Stimulated activated CD4-positive, alpha-beta T cell treated with anti-CD3 and anti-CD28 coated beads, TNF-alpha, amount 100 ng/mL, for 48 hours (primary cell): ENCODE measurements around the gene GDPGP1.
"Not testable (repeated sequence)": the region's sequence is repeated elsewhere in the genome, so short reads cannot be mapped to it uniquely, and the experiment has no call there.

ENCODE experiments used
- DNase-seq, 3 donors: peaks; one replicate each; pipeline ENCODE4 v3.0.0-alpha.2; 2020; ENCODE audit warnings: low read depth in 3 of 3

GDPGP1 gene

DNA sequence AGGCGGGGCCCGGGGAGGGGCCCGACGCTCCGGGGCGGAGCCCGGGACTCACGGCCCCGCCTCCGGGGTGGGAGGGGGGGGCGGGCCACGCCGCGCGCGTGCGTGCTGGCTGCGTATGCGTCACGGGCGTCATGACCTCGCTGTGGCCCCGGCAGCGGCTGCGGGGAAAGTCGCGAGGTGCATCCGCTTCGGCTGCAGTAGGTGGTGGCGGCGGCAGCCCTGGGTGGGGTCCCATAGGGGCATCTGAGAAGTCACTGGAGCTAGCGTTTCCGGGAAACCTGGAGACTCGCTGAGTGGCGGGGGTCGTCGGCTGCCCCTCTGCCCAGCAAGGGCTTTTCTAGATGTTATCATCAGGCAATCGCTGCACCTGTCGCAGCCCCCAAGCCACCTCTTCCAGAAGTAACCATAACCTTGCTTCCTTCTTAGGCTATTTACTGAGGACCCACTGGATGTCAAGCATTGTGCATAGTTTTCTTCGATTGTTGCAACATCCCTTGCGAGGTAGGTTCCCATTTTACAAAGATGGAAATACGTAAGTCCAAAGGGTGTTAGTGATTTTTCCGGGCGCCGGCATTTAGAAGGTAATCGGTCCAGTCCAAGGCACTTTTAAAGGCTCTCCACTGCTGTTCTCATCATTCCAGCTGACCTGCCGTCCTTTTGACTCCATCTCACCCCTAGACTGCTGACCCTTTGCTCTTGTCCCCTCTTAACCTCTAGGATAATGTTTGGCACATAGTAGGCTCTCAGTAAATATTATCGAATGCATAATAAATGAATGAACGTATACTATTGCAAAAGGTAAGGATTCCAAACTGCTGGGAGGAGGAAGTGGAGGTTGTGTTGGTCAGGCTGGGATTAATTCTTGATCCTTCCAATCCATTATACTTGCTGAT, at the start of gene GDPGP1:
GDPGP1 (plus strand) TSS at position 114 of the 893 bp plus-strand sequence. CDS start 6,700 bp downstream, outside the sequence.
- no peak for DNase-seq

- no peak for DNase-seq
Observed at GRCh38 chr15:90184786-90185704, 49.0 kb upstream of the GDPGP1 start.

- DNase-seq, result no peak
Observed at GRCh38 chr15:90187257-90187868, 46.6 kb upstream of the GDPGP1 start.

DNA sequence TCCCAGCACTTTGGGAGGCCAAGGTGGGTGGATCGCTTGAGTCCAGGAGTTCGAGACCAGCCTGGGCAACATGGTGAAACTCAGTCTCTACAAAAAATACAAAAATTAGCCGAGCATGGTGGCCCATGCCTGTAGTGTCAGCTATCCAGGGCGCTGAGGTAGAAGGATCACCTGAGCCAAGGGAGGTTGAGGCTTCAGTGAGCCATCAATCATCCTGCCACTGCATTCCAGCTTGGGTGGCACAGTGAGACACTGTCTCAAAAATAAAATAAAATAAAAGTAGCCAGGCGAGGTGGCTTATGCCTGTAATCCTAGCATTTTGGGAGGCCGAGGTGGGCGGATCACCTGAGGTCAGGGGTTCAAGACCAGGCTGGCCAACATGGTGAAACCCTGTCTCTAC, 45.9 kb upstream of the GDPGP1 start:
- DNase-seq, result not testable (repeated sequence)

DNA sequence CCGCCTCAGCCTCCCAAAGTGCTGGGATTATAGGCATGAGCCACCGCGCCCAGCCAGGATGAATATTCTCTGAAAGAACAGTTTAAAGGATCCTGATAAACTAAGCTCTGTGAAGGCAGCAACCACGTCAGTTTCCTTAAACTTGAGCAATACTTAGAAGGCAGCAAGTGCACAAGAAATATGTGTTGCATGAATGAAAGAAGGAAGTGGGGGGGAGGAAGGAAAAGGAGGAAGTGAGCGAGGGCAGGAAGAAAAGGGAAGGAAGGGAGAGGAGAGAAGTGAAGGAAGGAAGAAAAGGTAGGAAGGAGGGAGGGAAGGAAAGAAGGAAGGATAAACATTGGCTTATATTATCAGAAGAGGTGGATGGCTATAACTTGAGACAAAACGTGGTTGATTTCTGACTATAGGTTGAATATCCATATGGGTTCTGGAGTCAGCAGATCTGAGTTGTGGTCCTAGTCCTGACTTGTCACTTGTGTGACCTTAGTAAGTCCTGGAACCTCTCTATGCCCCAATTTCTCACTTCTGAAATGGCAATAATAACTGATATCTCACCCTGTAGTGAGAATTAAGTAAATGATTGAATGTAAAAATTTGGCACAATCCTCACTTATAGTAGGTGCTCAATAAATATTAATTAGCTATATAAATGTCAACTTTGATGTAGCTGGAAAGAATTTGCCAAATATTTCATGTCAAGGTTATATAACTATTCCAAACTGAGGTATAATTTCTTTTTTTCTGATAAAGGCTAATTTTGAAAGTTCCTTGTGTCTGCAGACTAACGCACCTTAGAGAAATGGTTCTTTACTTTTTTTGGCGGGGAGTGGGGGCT, 44.9 kb upstream of the GDPGP1 start:
- DNase-seq, result no peak

DNA sequence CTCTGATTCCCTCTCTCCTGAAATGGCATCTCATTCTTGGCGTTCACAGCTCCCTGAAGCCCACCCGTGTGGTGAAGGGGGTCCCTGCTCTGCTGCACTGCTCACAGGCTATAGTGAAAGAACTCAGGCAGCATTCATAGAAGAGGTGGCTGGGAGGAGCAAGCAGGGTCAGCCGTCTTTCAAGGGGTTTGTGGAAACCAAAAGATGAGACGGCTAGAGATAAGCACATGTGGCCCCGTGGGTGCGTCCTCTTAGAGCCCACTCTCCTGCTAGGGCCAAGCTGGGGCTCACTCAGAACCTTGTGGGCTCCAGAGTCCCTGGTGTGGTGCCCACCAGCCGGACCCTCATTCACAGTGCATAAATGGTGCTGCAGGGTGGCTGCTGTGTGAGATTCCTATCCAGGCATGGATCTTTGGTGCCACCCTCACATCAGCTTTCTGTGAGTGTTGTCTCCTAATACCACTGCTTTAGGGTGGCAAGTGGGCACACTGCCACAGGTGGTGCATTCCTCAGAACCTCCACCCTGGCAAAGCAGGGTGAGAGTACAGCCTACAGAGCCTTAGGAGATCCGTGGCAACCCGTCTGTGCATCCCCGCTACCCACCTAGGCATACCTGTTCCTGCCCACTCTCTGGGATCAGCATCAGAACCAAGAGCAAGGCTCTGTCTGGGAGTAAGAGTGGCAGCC, 44.1 kb upstream of the GDPGP1 start:
- no peak for DNase-seq

DNA sequence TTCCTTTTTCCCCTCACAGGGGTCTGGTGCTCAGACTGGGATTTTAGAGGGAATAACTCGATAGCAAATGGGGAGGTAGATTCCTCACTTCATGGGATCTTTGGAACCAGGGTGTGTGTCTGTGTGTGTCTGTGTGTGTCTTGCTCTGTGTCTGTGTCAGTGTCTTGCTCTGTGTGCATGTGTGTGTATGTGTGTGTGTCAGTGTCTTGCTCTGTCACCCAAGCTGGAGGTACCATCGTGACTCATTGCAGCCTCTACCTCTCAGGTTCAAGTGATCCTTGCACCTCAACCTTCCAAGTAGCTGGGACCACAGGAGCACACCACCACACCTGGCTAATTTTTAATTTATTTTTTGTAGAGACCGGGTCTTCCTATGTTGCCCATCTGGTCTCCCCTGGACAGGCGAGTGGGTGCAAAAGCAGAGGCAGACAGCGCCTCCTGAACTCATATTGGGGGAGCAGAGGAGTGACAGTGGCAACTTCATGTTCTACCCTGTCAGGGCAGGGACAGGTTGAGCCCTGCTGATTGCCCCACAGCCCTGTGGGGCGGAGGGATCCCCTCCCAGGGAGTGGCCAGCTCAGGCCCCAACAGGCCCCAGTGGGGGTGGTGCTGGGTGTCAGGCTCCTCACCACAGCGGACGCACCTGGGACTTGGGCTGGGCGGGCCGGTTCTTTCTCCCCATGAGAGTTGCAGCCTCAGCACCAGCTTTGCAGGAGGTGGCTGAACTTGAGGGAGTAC, 43.2 kb upstream of the GDPGP1 start:
- no peak for DNase-seq

- no peak for DNase-seq
Observed at GRCh38 chr15:90191344-90191687, 42.7 kb upstream of the GDPGP1 start.

GRCh38 chr15:90191794-90192509, 42.1 kb upstream of the GDPGP1 start:
- no peak for DNase-seq

DNA sequence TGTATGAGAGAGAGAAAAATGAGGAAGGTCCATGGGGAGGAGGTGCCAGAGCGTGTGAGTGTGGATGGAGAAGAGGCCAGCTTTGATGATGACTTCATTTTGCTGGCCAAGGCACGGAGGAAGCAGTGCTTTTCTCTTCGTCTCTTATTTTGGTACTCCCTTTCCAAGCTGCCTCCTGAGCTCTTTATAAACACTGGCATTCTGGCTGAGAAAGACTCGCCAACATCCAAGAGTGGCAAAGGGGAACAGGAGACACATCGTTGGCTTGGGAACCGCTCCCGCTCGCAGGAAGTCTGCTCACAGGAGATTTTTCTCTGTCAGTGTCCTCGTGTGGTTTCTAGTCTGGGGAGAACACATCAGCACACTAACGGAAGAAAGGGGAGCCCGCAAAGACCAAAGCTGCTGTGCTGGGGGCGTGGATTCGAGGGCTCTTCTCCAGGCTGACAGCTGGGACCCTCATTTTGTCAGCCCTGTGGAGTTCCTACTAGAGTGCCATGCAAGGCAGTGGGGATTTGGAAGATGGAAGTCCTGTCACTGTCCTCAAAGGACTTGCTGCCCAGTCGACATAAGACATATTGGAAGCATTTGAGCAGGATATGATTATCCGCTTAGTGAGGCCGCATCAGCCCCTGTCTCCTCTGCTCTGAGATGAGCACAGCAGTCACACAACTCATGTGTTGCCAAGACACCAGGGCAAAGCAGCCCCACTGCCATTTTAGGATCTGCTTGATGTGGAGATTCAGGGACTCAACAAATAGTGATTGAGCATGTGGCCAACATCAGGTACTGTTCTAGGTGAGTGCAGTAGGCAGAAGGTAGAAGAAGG, 40.8 kb upstream of the GDPGP1 start:
- DNase-seq, result no peak

GRCh38 chr15:90194655-90195054, 39.4 kb upstream of the GDPGP1 start:
- no peak for DNase-seq

GRCh38 chr15:90200534-90201129, 33.4 kb upstream of the GDPGP1 start:
- DNase-seq, result no peak

DNA sequence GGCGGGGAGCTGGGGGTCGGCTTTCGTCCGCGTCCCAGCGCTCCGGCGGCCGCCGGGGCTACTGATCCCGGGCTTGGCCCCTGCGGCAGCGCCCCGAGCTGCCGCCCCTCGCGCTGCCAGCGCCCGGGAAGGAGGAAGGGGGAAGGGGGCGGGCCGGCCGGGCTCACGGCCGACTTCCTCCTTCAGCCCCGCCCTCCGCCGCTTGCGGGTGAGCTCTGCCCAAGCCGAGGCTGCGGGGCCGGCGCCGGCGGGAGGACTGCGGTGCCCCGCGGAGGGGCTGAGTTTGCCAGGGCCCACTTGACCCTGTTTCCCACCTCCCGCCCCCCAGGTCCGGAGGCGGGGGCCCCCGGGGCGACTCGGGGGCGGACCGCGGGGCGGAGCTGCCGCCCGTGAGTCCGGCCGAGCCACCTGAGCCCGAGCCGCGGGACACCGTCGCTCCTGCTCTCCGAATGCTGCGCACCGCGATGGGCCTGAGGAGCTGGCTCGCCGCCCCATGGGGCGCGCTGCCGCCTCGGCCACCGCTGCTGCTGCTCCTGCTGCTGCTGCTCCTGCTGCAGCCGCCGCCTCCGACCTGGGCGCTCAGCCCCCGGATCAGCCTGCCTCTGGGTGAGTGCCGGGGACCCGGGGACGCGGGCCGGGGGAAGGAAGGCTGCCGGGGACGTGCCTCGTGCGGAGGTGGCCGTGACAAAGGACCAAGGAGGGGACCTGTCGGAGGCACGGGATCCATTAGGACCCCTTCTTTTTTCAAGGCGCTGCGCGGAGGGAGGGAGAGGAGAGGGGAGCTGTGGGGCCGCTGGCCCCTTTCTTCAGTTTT, 32.7 kb upstream of the GDPGP1 start, which contains the start of gene SEMA4B:
SEMA4B (plus strand) TSS at position 201 of the 814 bp plus-strand sequence; CDS start at position 450, 249 bp downstream.
- DNase-seq, result peak in 2 of 3 donors; percentile 41 to 67

DNA sequence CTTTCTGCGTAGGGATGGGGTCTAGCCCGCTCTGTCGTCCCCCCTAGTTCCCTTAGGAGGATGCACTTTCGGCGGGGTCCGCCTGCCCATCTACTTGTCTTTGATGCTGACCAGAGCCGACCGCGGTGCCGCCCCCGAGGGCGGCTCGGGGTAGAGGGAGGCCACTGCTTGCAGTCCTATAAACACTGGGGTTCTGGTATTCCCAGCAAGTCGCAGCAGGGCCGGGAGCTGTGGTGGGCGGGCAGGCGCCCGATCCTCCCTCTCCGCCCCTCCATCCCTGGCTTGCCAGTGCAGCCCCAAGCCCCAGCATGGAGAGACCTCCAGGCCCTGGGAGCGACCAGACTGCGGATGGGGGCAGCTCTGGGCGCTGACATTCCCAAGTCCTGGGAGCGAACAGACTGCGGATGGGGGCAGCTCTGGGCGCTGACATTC, 32.0 kb upstream of the GDPGP1 start:
- no peak for DNase-seq

- no peak for DNase-seq
Observed at GRCh38 chr15:90202929-90203328, 31.1 kb upstream of the GDPGP1 start.

DNA sequence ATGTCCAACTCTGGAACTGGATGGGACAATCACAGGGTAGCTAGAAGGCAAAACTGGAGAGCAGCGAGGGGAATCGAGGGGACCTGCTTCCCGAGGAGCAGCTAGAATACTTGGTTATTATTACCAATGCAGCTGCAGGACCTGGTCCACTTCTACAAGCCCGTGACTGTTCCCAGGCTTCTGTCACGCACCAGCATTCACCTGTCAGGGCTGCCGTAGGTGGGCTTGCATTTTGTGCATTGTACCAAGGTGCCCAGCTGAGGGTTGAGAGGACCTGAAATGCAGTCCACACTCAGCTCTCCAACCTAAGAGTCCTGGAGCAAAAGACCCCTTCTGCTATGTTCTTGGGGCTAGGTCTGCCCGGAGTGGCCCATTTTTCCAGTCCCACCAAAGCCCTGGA, 30.5 kb upstream of the GDPGP1 start:
- no peak for DNase-seq

DNA sequence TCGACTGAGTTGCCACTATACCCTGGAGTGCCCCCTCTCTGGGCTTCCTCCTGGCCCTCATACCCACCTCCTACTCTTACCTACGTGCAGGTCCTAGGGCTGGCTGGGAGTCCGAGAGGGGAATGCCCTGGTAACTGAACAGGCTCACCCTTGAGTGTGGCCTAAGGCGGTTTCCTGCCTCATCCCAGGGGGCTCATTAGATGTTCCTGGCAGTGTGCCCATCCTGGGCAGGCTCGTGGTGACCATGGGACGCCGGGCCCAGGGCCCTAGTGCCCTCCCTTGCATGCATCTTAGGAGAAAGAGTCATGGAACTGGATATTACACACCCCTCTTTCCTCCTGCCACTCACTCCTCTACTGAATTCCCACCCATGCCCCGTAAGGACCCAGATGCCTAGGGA, 30.1 kb upstream of the GDPGP1 start:
- DNase-seq, result no peak
